M059J (cell line): ENCODE results near the gene ATPAF1. TPM values are rescaled to one million over a fixed set of nuclear protein-coding genes. Genes with fewer than 3 reads are reported as not detected.

Experiments used
- DNase-seq: peaks from one replicate; pipeline ENCODE4 v3.0.0-alpha.2; 2012; ENCODE audit warnings: low read depth
- total RNA-seq: library from RNA; depleted of rRNA; stranded (reverse); fragments of >200 nt; shearing (Covaris generic); gene quantifications from 2 replicates; pipeline ENCODE4 v1.2.3, GENCODE V29; 2014

ATPAF1 gene
- total RNA-seq, 1 experiment from 2014 or later, result 94.2 TPM

DNA sequence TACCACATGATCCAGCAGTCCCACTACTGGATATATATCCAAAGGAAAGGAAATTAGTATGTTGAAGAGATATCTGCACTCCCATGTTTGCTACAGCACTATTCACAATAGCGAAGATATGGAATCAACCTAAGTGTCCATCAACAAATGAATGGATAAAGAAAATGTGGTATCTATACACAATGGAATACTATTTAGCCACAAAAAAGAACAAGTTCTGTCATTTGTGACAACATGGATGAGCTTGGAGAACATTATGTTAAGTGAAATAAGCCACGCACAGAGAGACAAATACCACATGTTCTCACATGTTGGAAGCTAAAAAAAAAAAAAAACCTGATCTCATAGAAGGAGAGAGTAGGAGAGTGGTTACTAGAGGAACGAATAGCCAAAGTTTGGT is 17.7 kb downstream of the ATPAF1 start:
- DNase-seq, result no peak

- DNase-seq, result no peak
Observed at GRCh38 chr1:46649764-46650163, 18.4 kb downstream of the ATPAF1 start.

DNA sequence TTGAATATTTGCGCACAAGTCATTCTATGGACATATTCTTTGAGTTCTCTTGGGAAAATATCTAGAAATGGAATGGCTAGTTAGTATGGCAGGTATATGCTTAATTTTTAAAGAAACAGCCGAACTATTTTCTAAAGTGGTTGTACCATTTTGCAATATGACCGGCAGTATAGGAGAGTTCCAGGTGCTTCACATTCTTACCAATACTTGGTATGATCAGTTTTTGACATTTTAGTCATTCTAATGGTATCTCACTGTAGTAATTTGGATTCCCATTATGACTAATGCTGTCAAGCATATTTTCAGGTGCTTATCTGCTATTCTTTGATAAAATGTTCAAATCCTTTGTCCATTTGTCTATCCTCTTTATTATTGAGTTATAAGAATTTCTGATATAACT is 20.6 kb downstream of the ATPAF1 start:
- DNase-seq, result no peak

GRCh38 chr1:46646844-46647243 is 21.3 kb downstream of the ATPAF1 start:
- no peak for DNase-seq

DNA sequence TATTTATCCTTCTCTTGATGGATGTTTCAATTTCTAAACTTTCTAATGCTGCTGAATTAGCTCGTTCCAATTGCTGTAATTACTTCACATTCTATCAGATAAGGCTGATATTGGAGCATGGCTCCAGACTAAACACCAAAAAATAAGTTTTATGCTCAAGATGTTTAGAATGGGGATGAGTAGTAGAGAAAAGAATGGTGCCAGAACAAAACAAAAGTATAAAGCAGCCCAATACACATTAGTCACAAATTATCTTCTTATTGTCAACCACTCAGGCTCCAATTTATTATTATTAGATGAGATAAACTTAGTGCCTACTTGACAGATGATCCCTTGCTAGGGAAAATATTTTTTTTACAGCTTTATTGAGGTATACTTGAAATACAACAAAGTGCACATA is 21.8 kb downstream of the ATPAF1 start:
- DNase-seq, result no peak

GRCh38 chr1:46645815-46646214 is 22.3 kb downstream of the ATPAF1 start:
- DNase-seq, result no peak

- peak; percentile 97 for DNase-seq
Observed at GRCh38 chr1:46643368-46643775, 24.8 kb downstream of the ATPAF1 start.

DNA sequence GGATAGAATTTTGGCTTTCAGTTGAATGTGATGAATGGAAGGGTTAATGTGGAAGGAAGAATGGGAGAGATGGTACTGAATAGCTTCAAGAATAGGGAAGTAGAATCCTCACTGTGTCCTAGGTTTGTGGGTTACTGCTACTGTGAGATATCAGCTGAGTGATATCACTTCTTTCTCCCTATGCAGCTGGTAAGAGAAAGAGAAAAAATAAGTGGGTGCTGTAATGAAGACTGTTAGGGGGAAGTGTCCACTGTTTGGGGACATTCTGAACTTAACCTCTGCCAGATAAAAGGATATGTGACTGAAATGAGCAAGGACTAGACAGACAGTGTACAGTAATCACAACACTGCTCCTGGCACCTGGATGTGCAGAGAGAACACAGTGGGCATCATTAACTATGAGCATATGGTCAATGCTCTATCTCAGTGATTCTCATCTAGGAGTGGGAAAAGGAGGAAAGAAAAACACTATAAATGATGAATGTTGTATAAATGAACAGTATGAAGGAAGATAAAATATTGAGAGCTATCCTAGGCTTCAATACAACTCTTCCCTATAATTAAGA is 26.0 kb downstream of the ATPAF1 start:
- no peak for DNase-seq

GRCh38 chr1:46639547-46639946 is 28.6 kb downstream of the ATPAF1 start:
- no peak for DNase-seq

- no peak for DNase-seq
Observed at GRCh38 chr1:46638921-46639320, 29.2 kb downstream of the ATPAF1 start.

DNA sequence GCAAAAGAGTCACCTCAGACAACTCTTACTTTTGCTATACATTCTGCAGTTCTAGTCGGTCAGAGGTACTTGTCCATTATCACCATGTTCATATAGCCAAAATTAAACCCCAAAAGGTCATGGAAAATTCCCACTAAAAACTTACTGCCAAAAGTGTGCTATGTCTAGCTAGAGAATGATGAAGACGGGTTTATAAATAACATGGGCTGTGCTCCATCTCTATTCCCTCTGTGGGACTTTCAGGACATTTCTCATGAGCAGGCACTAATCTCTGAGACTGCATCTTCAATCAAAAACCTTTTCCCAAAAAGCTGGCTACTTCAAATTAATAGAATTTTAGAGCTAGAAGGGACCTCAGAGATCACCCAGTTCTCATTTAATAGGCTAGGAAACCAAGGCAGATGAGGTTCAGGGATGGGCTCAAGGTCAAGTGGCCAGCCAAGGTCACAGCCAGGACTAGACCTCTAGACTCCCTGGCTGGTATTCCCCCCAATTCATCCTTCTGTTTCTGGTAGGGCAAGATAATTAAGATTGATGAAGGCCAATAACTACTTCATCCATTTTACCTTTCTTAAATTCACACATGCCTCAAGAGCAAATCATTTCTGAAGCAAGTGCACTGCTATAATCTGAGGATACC is 30.6 kb downstream of the ATPAF1 start:
- no peak for DNase-seq

DNA sequence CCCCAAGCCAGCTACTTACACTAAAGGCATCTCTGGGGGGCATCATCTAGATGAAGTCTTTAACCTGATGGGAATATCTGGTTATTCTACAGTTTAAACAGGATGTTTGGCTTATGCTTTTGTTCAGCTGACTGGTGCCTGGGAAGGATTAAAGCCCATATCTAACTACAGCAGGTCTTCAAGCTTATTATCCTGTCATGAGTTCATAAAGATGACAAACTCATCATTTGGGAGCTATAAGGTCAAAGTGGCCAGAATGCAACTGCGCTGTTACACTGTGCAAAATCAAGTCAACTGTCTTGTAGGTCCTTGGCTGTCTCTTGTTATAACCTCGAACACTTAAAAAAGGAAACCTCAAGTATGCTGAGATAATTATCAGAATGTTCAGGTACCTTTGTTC is 33.0 kb downstream of the ATPAF1 start:
- DNase-seq, result no peak

DNA sequence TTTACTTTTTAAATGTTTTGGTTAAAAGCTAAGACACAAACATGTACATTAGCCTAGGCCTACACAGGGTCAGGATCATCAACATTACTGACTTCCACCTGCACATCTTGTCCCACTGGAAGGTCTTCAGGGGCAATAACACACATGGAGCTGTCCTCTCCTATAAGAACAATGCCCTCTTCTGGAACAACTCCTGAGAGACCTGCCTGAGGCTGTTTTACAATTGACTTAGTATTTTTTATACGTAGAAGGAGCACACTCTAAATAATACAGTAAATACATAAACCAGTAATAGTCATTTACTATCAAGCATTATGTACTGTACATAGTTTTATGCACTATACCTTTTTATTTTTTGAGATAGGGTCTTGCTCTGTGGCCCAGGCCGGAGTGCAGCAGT is 37.4 kb downstream of the ATPAF1 start:
- DNase-seq, result no peak

- no peak for DNase-seq
Observed at GRCh38 chr1:46623743-46624644, 44.2 kb downstream of the ATPAF1 start.

GRCh38 chr1:46622344-46622743 is 45.8 kb downstream of the ATPAF1 start:
- DNase-seq, result peak; percentile 66

GRCh38 chr1:46621930-46622329 is 46.2 kb downstream of the ATPAF1 start:
- DNase-seq, result peak; percentile 72

- no peak for DNase-seq
Observed at GRCh38 chr1:46619656-46620258, 48.4 kb downstream of the ATPAF1 start.

GRCh38 chr1:46618754-46619415 is 49.3 kb downstream of the ATPAF1 start:
- DNase-seq, result no peak

DNA sequence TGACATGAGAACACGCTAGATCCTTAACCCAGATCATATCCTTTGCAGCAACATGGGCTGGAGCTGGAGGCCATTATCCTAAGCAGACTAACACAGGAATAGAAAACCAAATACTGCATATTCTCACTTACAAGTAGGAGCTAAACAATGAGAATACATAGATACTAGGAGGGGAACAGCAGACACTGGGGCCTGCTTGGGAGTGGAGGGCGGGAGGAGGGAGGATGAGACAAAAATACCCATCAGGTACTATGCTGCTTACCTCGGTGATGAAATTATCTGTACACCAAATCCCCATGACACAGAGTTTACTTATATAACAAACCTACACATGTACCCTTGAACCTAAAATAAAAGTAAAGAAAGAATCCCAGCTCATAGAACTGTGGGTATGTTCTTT is 50.3 kb downstream of the ATPAF1 start:
- DNase-seq, result no peak

- no peak for DNase-seq
Observed at GRCh38 chr1:46617108-46617800, 50.9 kb downstream of the ATPAF1 start.
